H1 (cell line): Measurements from ENCODE around the gene CAPN11. TPM values are rescaled to one million over a fixed set of nuclear protein-coding genes. Genes with fewer than 3 reads are reported as not detected.

Experiments used
- CTCF ChIA-PET: fragments of 300-600 bp; sonication (Branson Sonifier 250); formaldehyde crosslinking; loops from one replicate; lab custom pipeline; 2021; ENCODE audit not compliant: partially characterized antibody; lab: Charles Lee
- POLR2A ChIA-PET: fragments of 300-600 bp; sonication (Branson Sonifier 250); formaldehyde crosslinking; loops from one replicate; lab custom pipeline; 2021; ENCODE audit warnings: inconsistent platforms; ENCODE audit not compliant: partially characterized antibody; lab: Charles Lee
- DNase-seq, 2 experiments: peaks; one replicate each; pipeline versions ENCODE4 v3.0.0 to v3.0.0-alpha.2; 2010 to 2022; ENCODE audit warnings: low spot score in 2 of 2, low read depth in 1 of 2, mixed read lengths in 1 of 2
- FAIRE-seq: peaks from 2 replicates; lab custom pipeline; 2011; peaks lifted over from hg19 to GRCh38; lab: Jason Lieb, UNC
- H2AFZ ChIP-seq: 2 replicates; pipeline ENCODE4 v1.8.1; 2012; ENCODE audit warnings: low read length, inconsistent platforms
- H2AK5ac ChIP-seq: 2 replicates; pipeline ENCODE4 v1.6.1; 2013; ENCODE audit warnings: low read depth, low read length
- H2BK120ac ChIP-seq: replicated peaks from 2 replicates; pipeline ENCODE3; 2013; ENCODE audit warnings: low read depth, low read length, inconsistent platforms
- H2BK12ac ChIP-seq: 2 replicates; pipeline ENCODE4 v1.6.1; 2013; ENCODE audit warnings: low read depth, low read length
- H2BK15ac ChIP-seq: 2 replicates; pipeline ENCODE4 v1.6.1; 2013; ENCODE audit warnings: low read length
- H2BK20ac ChIP-seq: 2 replicates; pipeline ENCODE4 v1.6.1; 2013; ENCODE audit warnings: low read length
- H2BK5ac ChIP-seq: 2 replicates; pipeline ENCODE4 v1.6.1; 2013; ENCODE audit warnings: low read depth, low read length
- H3K14ac ChIP-seq: 2 replicates; pipeline ENCODE4 v1.6.1; 2013; ENCODE audit warnings: inconsistent platforms; ENCODE audit not compliant: insufficient read length
- H3K18ac ChIP-seq: 2 replicates; pipeline ENCODE4 v1.6.1; 2013; ENCODE audit warnings: low read length; ENCODE audit errors: extremely low read depth
- H3K23ac ChIP-seq: 2 replicates; pipeline ENCODE4 v1.6.1; 2013; ENCODE audit warnings: inconsistent platforms; ENCODE audit not compliant: insufficient read length
- H3K23me2 ChIP-seq: 2 replicates; pipeline ENCODE4 v1.6.1; 2013; ENCODE audit warnings: low read depth, low read length
- H3K27ac ChIP-seq: 2 replicates; pipeline ENCODE4 v1.6.1; 2011; ENCODE audit warnings: low read depth, low read length, inconsistent platforms
- H3K27me3 ChIP-seq, 4 experiments: replicated peaks in 1 of 4; 1 replicate in 1 of 4; 2 replicates in 3 of 4; pipeline versions ENCODE4 v1.6.1 to v1.8.1; 2011 to 2013; ENCODE audit warnings: low read length in 3 of 4, mild to moderate bottlenecking in 3 of 4, inconsistent platforms in 2 of 4, mixed read lengths in 2 of 4, moderate library complexity in 1 of 4; ENCODE audit not compliant: control insufficient read depth in 3 of 4, insufficient read depth in 3 of 4; ENCODE audit errors: extremely low read depth in 1 of 4
- H3K36me3 ChIP-seq, 4 experiments: 2 replicates each; pipeline versions ENCODE4 v1.6.1 to v1.8.1; 2011 to 2013; ENCODE audit warnings: mild to moderate bottlenecking in 4 of 4, low read length in 3 of 4, moderate library complexity in 2 of 4, control low read depth in 1 of 4, inconsistent platforms in 1 of 4; ENCODE audit not compliant: insufficient read depth in 4 of 4, control insufficient read depth in 2 of 4
- H3K4ac ChIP-seq: replicated peaks from 2 replicates; pipeline ENCODE3; 2013; ENCODE audit warnings: low read length, low read depth, mixed read lengths, inconsistent platforms; ENCODE audit not compliant: insufficient read length
- H3K4me1 ChIP-seq, 4 experiments: replicated peaks in 1 of 4; 1 replicate in 1 of 4; 2 replicates in 3 of 4; pipeline versions ENCODE4 v1.6.1 to v1.8.1; 2011 to 2013; ENCODE audit warnings: low read length in 3 of 4, inconsistent platforms in 2 of 4, mixed read lengths in 1 of 4; ENCODE audit not compliant: insufficient read depth in 4 of 4, control insufficient read depth in 3 of 4
- H3K4me2 ChIP-seq, 2 experiments: 2 replicates each; pipeline versions ENCODE4 v1.6.1 to v1.8.1; 2011 to 2013; ENCODE audit warnings: low read depth in 2 of 2, low read length in 2 of 2, control low read depth in 1 of 2, inconsistent platforms in 1 of 2, mild to moderate bottlenecking in 1 of 2; ENCODE audit not compliant: insufficient read depth in 1 of 2
- H3K4me3 ChIP-seq, 4 experiments: fragments of 200-600, 300-600 bp in 1 of 4; sonication (generic), shearing (Covaris generic), sonication (Bioruptor Twin) in 1 of 4; 2 replicates each; pipeline versions ENCODE4 v1.5.1 to v1.8.1; 2011 to 2016; ENCODE audit warnings: low read length in 4 of 4, low read depth in 3 of 4, control low read depth in 2 of 4, inconsistent platforms in 2 of 4, mild to moderate bottlenecking in 2 of 4, mixed read lengths in 1 of 4, moderate library complexity in 1 of 4; ENCODE audit not compliant: insufficient read depth in 2 of 4; ENCODE audit errors: extremely low read depth in 1 of 4
- H3K56ac ChIP-seq: replicated peaks from 2 replicates; pipeline ENCODE3; 2013; ENCODE audit warnings: low read depth, mild to moderate bottlenecking, mixed read lengths, low read length, inconsistent platforms; ENCODE audit not compliant: insufficient read length
- H3K79me1 ChIP-seq: 2 replicates; pipeline ENCODE4 v1.6.1; 2013; ENCODE audit warnings: low read depth, low read length, control low read depth
- H3K79me2 ChIP-seq, 2 experiments: 2 replicates each; pipeline versions ENCODE4 v1.6.1 to v1.8.1; 2012 to 2013; ENCODE audit warnings: low read length in 2 of 2, mild to moderate bottlenecking in 2 of 2, inconsistent platforms in 1 of 2; ENCODE audit not compliant: insufficient read depth in 2 of 2, control insufficient read depth in 1 of 2
- H3K9ac ChIP-seq, 4 experiments: replicated peaks in 1 of 4; 1 replicate in 1 of 4; 2 replicates in 3 of 4; pipeline versions ENCODE4 v1.6.1 to v1.8.1; 2011 to 2013; ENCODE audit warnings: low read depth in 3 of 4, low read length in 3 of 4, control low read depth in 2 of 4, mild to moderate bottlenecking in 2 of 4, moderate library complexity in 2 of 4, inconsistent platforms in 1 of 4; ENCODE audit errors: extremely low read depth in 1 of 4
- H3K9me3 ChIP-seq, 2 experiments: 2 replicates each; pipeline versions ENCODE4 v1.6.1 to v1.8.1; 2012 to 2013; ENCODE audit warnings: mild to moderate bottlenecking in 2 of 2, moderate library complexity in 2 of 2, control low read depth in 1 of 2, inconsistent platforms in 1 of 2, low read depth in 1 of 2, low read length in 1 of 2, mixed read lengths in 1 of 2; ENCODE audit not compliant: insufficient read depth in 2 of 2
- H4K20me1 ChIP-seq, 2 experiments: replicated peaks in 1 of 2; 2 replicates each; pipeline versions ENCODE3 to v1.8.1; 2011 to 2013; ENCODE audit warnings: inconsistent platforms in 2 of 2, low read length in 2 of 2, mild to moderate bottlenecking in 1 of 2; ENCODE audit not compliant: insufficient read depth in 2 of 2, control insufficient read depth in 1 of 2
- H4K5ac ChIP-seq: 2 replicates; pipeline ENCODE4 v1.6.1; 2013; ENCODE audit warnings: low read length, low read depth, mixed read lengths, inconsistent platforms; ENCODE audit not compliant: insufficient read length
- H4K8ac ChIP-seq: 2 replicates; pipeline ENCODE4 v1.8.0; 2013; ENCODE audit warnings: mild to moderate bottlenecking, moderate library complexity, low read length, inconsistent platforms; ENCODE audit not compliant: insufficient read depth; ENCODE audit errors: extremely low read depth
- H4K91ac ChIP-seq: replicated peaks from 2 replicates; pipeline ENCODE3; 2013; ENCODE audit warnings: low read length, mixed read lengths, inconsistent platforms; ENCODE audit not compliant: insufficient read length
- ASH2L ChIP-seq: fragments of 200-600, 300-600 bp; sonication (generic); IDR thresholded peaks from one replicate; pipeline ENCODE4 v1.7.1; 2017; ENCODE audit warnings: low read length
- CHD2 ChIP-seq: IDR thresholded peaks from 2 replicates; pipeline ENCODE4 v1.6.1; 2012; ENCODE audit warnings: low read length, improper control_type of control experiment
- CTBP2 ChIP-seq: IDR thresholded peaks from 2 replicates; pipeline ENCODE4 v1.7.0; 2011; ENCODE audit warnings: borderline replicate concordance, mild to moderate bottlenecking, moderate library complexity, mixed read lengths, low read length; ENCODE audit not compliant: insufficient read depth, insufficient read length
- FOSL1 ChIP-seq: IDR thresholded peaks from 2 replicates; pipeline ENCODE4 v1.6.1; 2011; ENCODE audit warnings: mild to moderate bottlenecking, low read depth, low read length, moderate library complexity; ENCODE audit not compliant: insufficient read depth
- NRF1 ChIP-seq: IDR thresholded peaks from 2 replicates; pipeline ENCODE4 v1.6.1; 2011; ENCODE audit warnings: mild to moderate bottlenecking, low read depth, low read length, improper control_type of control experiment
- RNF2 ChIP-seq: fragments of 200-900, 300-1000 bp; sonication (generic); IDR thresholded peaks from 2 replicates; pipeline ENCODE4 v1.7.1; 2016; ENCODE audit warnings: borderline replicate concordance, low read depth, mild to moderate bottlenecking, antibody characterized with exemption, low read length; ENCODE audit not compliant: poor library complexity, severe bottlenecking; ENCODE audit errors: missing control alignments
- SRF ChIP-seq: IDR thresholded peaks from 2 replicates; pipeline ENCODE4 v1.6.1; 2011; ENCODE audit warnings: mild to moderate bottlenecking, low read depth, low read length, moderate library complexity
- SUZ12 ChIP-seq: fragments of 200-600 bp; sonication (generic); IDR thresholded peaks from 2 replicates; pipeline ENCODE4 v1.6.1; 2012; ENCODE audit warnings: mild to moderate bottlenecking, inconsistent platforms, low read length, moderate library complexity, mixed read lengths
- TAF1 ChIP-seq: IDR thresholded peaks from 2 replicates; pipeline ENCODE4 v1.6.1; 2011; ENCODE audit warnings: mild to moderate bottlenecking, low read depth, low read length
- TCF12 ChIP-seq: IDR thresholded peaks from 2 replicates; pipeline ENCODE4 v1.6.1; 2011; ENCODE audit warnings: low read depth, mild to moderate bottlenecking, low read length
- YY1 ChIP-seq: IDR thresholded peaks from 2 replicates; pipeline ENCODE4 v1.6.1; 2011; ENCODE audit warnings: low read depth, mild to moderate bottlenecking, low read length
- WGBS, 2 experiments: shearing (Covaris generic) in 1 of 2; methylation state at CpG; one replicate each; pipeline versions ENCODE4 v1.1.6 to v1.1.7; 2013 to 2015; ENCODE audit warnings: low lambda C conversion rate in 2 of 2, mixed read lengths in 2 of 2, inconsistent platforms in 1 of 2, low coverage in 1 of 2, missing lambda C conversion rate in 1 of 2; ENCODE audit not compliant: insufficient replicate concordance in 2 of 2, insufficient coverage in 1 of 2, insufficient read length in 1 of 2; ENCODE audit errors: extremely low coverage in 1 of 2, missing lambda C conversion rate in 1 of 2; 5-methylcytosine and 5-hydroxymethylcytosine counted together
- polyA plus RNA-seq, 7 experiments: library from polyadenylated mRNA; depleted of rRNA in 3 of 7; stranded (reverse) in 5 of 7; unstranded in 2 of 7; fragments of >200 nt in 5 of 7; fragments of 200-250 nt in 2 of 7; gene quantifications; 1 replicate in 5 of 7; 2 replicates in 1 of 7; 4 replicates in 1 of 7; pipeline versions ENCODE4 v1.2.1 to v1.2.3, GENCODE V29; 2011 to 2013; ENCODE audit warnings: missing spikeins in 2 of 7, mixed read lengths in 2 of 7
- total RNA-seq: library from RNA; stranded (reverse); fragmentation: NEBNext Ultra II Directional; extraction: Animal tissue kit (Norgen Biotek cat#: 25700); gene quantifications from 2 replicates; pipeline ENCODE4 v1.2.1, GENCODE V29; 2021
- TF ChIP-seq, protein P1 (sequence below): IDR thresholded peaks from 2 replicates; pipeline ENCODE4 v1.6.1; 2012; ENCODE audit warnings: inconsistent platforms

Gene CAPN11
- total and polyA plus RNA-seq, 2 of the 8 experiments (the other 6 are each of a cell fraction or from before 2014, with no cell fraction given), result 0.95 to 0.97 TPM

DNA sequence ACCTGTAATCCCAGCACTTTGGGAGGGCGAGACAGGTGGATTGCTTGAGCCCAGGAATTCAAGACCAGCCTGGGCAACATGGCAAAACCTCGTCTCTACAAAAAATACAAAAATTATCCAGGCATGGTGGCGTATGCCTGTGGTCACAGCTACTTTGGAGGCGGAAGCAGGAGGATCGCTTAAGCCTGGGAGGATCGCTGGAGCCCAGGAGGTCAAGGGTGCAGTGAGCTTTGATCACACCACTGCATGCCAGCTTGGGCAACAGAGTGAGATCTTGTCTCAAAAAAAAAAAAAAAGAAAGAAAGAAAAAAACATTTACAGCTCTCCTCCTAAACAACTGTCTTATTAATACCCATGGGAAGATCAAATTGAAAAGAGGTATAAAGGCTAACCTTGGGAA is 49.3 kb downstream of the CAPN11 start:
- peaks cover 8 to 17% (median 14%) of the 10 kb centered on the region in 4 experiments for H3K4me1 ChIP-seq
- no peak overlapping the region for H3K4ac ChIP-seq
- ChIA-PET CTCF (interaction anchor here (0.9 to 8.0 kb wide), 11 partner anchors 14 to 224 kb away, joined by 3 to 51 read pairs (median 5); partner anchors contain the start of gene SLC29A1), POLR2A (interaction anchor here (0.6 to 3.4 kb wide), 5 partner anchors 11 to 50 kb away, joined by 3 to 16 read pairs (median 4); partner anchors contain the start of genes CAPN11 and HSP90AB1)
- FAIRE-seq, result no peak
- peak overlapping the region; percentile 80; the same call in 1 of the 2 replicates for H2BK20ac ChIP-seq
- H3K79me2 ChIP-seq, result no peaks in the 10 kb centered on the region
- no peak overlapping the region for H3K4me3 ChIP-seq
- H4K20me1 ChIP-seq, result no peaks in the 10 kb centered on the region
- H3K36me3 ChIP-seq, result no peaks in the 10 kb centered on the region
- H3K23ac ChIP-seq, result no peak overlapping the region
- no peak overlapping the region for H2AFZ ChIP-seq
- no peaks in the 10 kb centered on the region for H3K27me3 ChIP-seq
- H4K5ac ChIP-seq, result no peak overlapping the region
- no peak overlapping the region for H3K14ac ChIP-seq
- no peaks in the 10 kb centered on the region for H3K9me3 ChIP-seq
- H3K9ac ChIP-seq, result no peak overlapping the region
- no peak overlapping the region; the same call in 1 of the 2 replicates for H2BK5ac ChIP-seq
- H2BK12ac ChIP-seq, result peak overlapping the region; percentile 11; the same call in 1 of the 2 replicates
- H3K56ac ChIP-seq, result no peak overlapping the region
- H3K4me2 ChIP-seq, result no peak overlapping the region
- H4K91ac ChIP-seq, result no peak overlapping the region
- 0 out of 2 replicates have a peak overlapping the region, but pooled peaks have one; percentile 29 for H2BK15ac ChIP-seq
- no peak for DNase-seq
- H3K23me2 ChIP-seq, result no peaks in the 10 kb centered on the region; the same call in 1 of the 2 replicates
- TF ChIP-seq RNF2 (no peak), SRF (no peak), TCF12 (no peak), CHD2 (no peak), NRF1 (no peak), YY1 (no peak), ASH2L (no peak), TAF1 (no peak), FOSL1 (no peak), CTBP2 (no peak), SUZ12 (no peak)
- TF ChIP-seq, protein P1, sequence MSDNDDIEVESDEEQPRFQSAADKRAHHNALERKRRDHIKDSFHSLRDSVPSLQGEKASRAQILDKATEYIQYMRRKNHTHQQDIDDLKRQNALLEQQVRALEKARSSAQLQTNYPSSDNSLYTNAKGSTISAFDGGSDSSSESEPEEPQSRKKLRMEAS, result no peak
- H3K27ac ChIP-seq, result no peak overlapping the region
- WGBS, 2 experiments, result 86% methylated on average over 6 of the region's 6 CpGs; no CpG with 5 or more reads in 1 of the 2 experiments
- H2AK5ac ChIP-seq, result no peak overlapping the region
- H3K79me1 ChIP-seq, result no peaks in the 10 kb centered on the region
- no peak overlapping the region for H4K8ac ChIP-seq
- H3K18ac ChIP-seq, result no peak overlapping the region
- H2BK120ac ChIP-seq, result no peak overlapping the region
